CD4-positive, CD25-positive, alpha-beta regulatory T cell (primary cell): Measurements from ENCODE around the gene ATXN2. TPM values are rescaled to one million over a fixed set of nuclear protein-coding genes. Genes with fewer than 3 reads are reported as not detected.

Experiments used
- ATAC-seq, 2 donors: fragments of 150-1000 bp; cut with Tn5 transposase; one replicate each; pipeline ENCODE4 v1.10.0; 2021; ENCODE audit warnings: low read depth in 2 of 2, moderate number of reproducible peaks in 2 of 2, moderate library complexity in 1 of 2
- DNase-seq, 3 donors: peaks; one replicate each; pipeline versions ENCODE4 v3.0.0 to v3.0.0-alpha.2; 2012 to 2022; ENCODE audit warnings: mixed read lengths in 1 of 3
- H3K27ac ChIP-seq: one replicate; pipeline ENCODE4 v1.7.0; 2013; ENCODE audit warnings: mild to moderate bottlenecking, low read length; ENCODE audit not compliant: insufficient read depth, poor library complexity, severe bottlenecking
- H3K27me3 ChIP-seq: one replicate; pipeline ENCODE4 v1.7.0; 2013; ENCODE audit warnings: low read length; ENCODE audit not compliant: control insufficient read depth, insufficient read depth
- H3K36me3 ChIP-seq: one replicate; pipeline ENCODE4 v1.7.0; 2013; ENCODE audit warnings: mild to moderate bottlenecking, low read length, moderate library complexity; ENCODE audit not compliant: control insufficient read depth, insufficient read depth
- H3K4me1 ChIP-seq: 2 replicates; pipeline ENCODE4 v1.7.0; 2013; ENCODE audit warnings: mild to moderate bottlenecking, low read length; ENCODE audit not compliant: insufficient read depth, control insufficient read depth, poor library complexity, severe bottlenecking
- H3K4me3 ChIP-seq: one replicate; pipeline ENCODE4 v1.7.0; 2013; ENCODE audit warnings: low read depth, mild to moderate bottlenecking, low read length, moderate library complexity
- H3K9me3 ChIP-seq, 2 experiments: 1 replicate in 1 of 2; 2 replicates in 1 of 2; pipeline ENCODE4 v1.7.0; 2013; ENCODE audit warnings: low read length in 2 of 2, mild to moderate bottlenecking in 1 of 2, moderate library complexity in 1 of 2; ENCODE audit not compliant: control insufficient read depth in 2 of 2
- H3K27ac Mint-ChIP-seq, 3 donors: one replicate each; pipeline ENCODE4 v1.8.0; 2020 to 2022; ENCODE audit warnings: mild to moderate bottlenecking in 3 of 3, mixed read lengths in 3 of 3, moderate library complexity in 2 of 3
- H3K27me3 Mint-ChIP-seq: one replicate; pipeline ENCODE4 v1.8.0; 2022; ENCODE audit warnings: mild to moderate bottlenecking, mixed read lengths
- H3K36me3 Mint-ChIP-seq: one replicate; pipeline ENCODE4 v1.8.0; 2020; ENCODE audit warnings: mixed read lengths
- H3K4me1 Mint-ChIP-seq, 4 donors: one replicate each; pipeline ENCODE4 v1.8.0; 2020 to 2022; ENCODE audit warnings: mixed read lengths in 4 of 4, mild to moderate bottlenecking in 1 of 4
- H3K4me3 Mint-ChIP-seq, 4 donors: one replicate each; pipeline ENCODE4 v1.8.0; 2020 to 2022; ENCODE audit warnings: mild to moderate bottlenecking in 4 of 4, mixed read lengths in 4 of 4, moderate library complexity in 3 of 4
- H3K9me3 Mint-ChIP-seq, 7 donors: one replicate each; pipeline ENCODE4 v1.8.0; 2020 to 2022; ENCODE audit warnings: mixed read lengths in 7 of 7, mild to moderate bottlenecking in 3 of 7, moderate library complexity in 2 of 7
- polyA plus RNA-seq, 4 donors: library from polyadenylated mRNA; unstranded; fragments of 300-500 nt; fragmentation: Illumina TruSeq; gene quantifications; one replicate each; pipeline ENCODE4 v1.2.3, GENCODE V29; 2021
- total RNA-seq: library from RNA; stranded (reverse); gene quantifications from one replicate; pipeline ENCODE4 v1.2.3, GENCODE V29; 2022

Gene ATXN2
- total and polyA plus RNA-seq, 5 donors from 2014 or later: 9.7 to 43.1 (median 14.8) TPM

DNA sequence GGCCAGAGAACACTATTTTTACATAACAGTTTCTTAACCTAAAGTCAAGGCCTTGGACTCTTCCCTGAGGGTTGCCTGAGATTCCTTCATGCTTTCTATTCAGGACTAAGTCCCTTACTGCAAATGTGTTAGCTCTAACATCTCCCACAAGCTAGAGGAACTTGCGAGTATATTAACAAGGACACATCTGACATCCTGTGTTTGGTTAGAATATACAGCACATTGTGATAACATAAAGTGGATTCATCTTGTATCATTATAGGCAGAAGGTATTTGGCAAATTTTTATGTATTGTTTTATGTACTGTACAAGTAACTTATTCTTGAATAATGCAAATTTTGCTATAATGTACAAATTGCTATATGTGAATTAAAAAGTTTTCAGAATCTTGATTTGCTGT, 147.9 kb downstream of the ATXN2 start:
- no peaks in the 10 kb centered on the region for H3K27me3 ChIP-seq
- H3K4me3 ChIP-seq: no peak overlapping the region
- Mint-ChIP-seq H3K36me3 (peaks cover 55% of the 10 kb centered on the region), H3K9me3 (no peaks in the 10 kb centered on the region), H3K27ac (peak overlapping the region in 2 of 3 donors; percentile 55 to 81), H3K27me3 (no peaks in the 10 kb centered on the region), H3K4me1 (peaks cover 6 to 34% (median 15%) of the 10 kb centered on the region in 4 donors), H3K4me3 (no peak overlapping the region)
- H3K27ac ChIP-seq: no peak overlapping the region
- H3K36me3 ChIP-seq: peaks cover 81% of the 10 kb centered on the region
- peaks cover 2% of the 10 kb centered on the region for H3K4me1 ChIP-seq
- H3K9me3 ChIP-seq: no peaks in the 10 kb centered on the region
- DNase-seq: no peak
- ATAC-seq: no peak

DNA sequence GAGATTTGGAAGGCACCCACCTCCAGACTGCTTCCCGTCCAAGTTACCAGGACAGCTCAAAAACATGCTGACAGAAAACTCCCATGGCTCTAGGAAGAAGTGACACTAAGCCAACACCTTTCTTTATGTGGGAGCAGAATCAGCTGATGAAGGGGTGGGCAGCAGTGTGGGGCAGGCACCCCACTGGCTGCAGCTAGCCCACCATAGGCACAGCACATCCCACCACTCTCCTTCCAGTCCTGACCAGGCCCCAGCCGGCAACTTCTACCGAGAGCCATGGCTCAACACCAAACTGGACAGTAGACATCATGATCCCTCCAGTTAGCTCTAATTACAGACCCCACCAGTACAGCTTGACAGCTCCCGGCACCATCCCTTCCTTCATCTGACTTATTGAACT, 148.4 kb downstream of the ATXN2 start:
- H3K4me3 ChIP-seq: no peak overlapping the region
- ATAC-seq (no peak), DNase-seq (no peak)
- Mint-ChIP-seq H3K27ac (peak overlapping the region; percentile 45 to 81 (median 55)), H3K4me3 (no peak overlapping the region), H3K9me3 (no peaks in the 10 kb centered on the region), H3K27me3 (no peaks in the 10 kb centered on the region), H3K4me1 (peaks cover 6 to 40% (median 19%) of the 10 kb centered on the region in 4 donors), H3K36me3 (peaks cover 49% of the 10 kb centered on the region)
- H3K27me3 ChIP-seq: no peaks in the 10 kb centered on the region
- H3K27ac ChIP-seq: no peak overlapping the region
- no peaks in the 10 kb centered on the region for H3K9me3 ChIP-seq
- peaks cover 78% of the 10 kb centered on the region for H3K36me3 ChIP-seq
- H3K4me1 ChIP-seq: peaks cover 7% of the 10 kb centered on the region

- no peaks in the 10 kb centered on the region for H3K27me3 Mint-ChIP-seq
- H3K27ac Mint-ChIP-seq: peak overlapping the region; percentile 28 to 81 (median 77)
- Histone ChIP-seq H3K27me3 (no peaks in the 10 kb centered on the region), H3K9me3 (no peaks in the 10 kb centered on the region), H3K36me3 (peaks cover 63% of the 10 kb centered on the region), H3K4me1 (peaks cover 23% of the 10 kb centered on the region), H3K4me3 (no peak overlapping the region), H3K27ac (no peak overlapping the region)
- DNase-seq (no peak), ATAC-seq (no peak)
- H3K4me3 Mint-ChIP-seq: no peak overlapping the region
- H3K4me1 Mint-ChIP-seq: peaks cover 6 to 56% (median 31%) of the 10 kb centered on the region in 4 donors
- H3K36me3 Mint-ChIP-seq: peaks cover 44% of the 10 kb centered on the region
- no peaks in the 10 kb centered on the region for H3K9me3 Mint-ChIP-seq
Measured at GRCh38 chr12:111448846-111449790, 150.0 kb downstream of the ATXN2 start.

DNA sequence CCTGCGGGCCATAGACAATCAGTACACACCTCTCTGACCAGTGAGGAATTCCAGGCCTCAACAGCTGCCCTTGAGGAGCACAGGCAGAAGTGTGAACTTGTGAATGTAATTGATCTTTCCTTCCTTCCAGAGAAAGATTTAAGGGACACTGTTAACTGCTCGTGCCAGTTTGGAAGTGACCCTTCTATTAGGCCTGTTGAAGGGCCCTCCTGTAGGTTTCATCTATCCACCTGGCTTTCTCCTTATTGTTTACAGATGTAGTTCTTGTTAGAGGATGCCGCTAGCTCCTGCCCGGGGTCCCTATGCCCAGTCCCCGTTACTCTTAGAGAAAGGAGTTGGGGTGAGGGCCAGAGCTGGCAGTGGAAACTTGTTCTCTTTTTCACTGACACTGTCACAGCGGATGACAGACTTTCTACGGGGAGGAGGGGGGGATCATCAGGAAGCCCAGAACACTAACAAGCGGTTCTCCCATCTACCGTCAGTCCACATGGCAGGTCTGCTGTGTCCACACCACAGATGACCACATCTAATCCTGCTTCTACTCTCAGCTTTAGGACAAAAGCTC, 150.8 kb downstream of the ATXN2 start:
- Histone ChIP-seq H3K4me1 (peaks cover 31% of the 10 kb centered on the region), H3K27me3 (no peaks in the 10 kb centered on the region), H3K4me3 (no peak overlapping the region), H3K36me3 (peaks cover 55% of the 10 kb centered on the region), H3K27ac (no peak overlapping the region), H3K9me3 (no peaks in the 10 kb centered on the region)
- Mint-ChIP-seq H3K4me1 (peaks cover 9 to 63% (median 37%) of the 10 kb centered on the region in 4 donors), H3K27me3 (no peaks in the 10 kb centered on the region), H3K36me3 (peaks cover 41% of the 10 kb centered on the region), H3K9me3 (no peaks in the 10 kb centered on the region), H3K27ac (peak overlapping the region in 2 of 3 donors; percentile 6 to 77), H3K4me3 (peak overlapping the region in 1 of 4 donors; percentile 53)
- DNase-seq (no peak), ATAC-seq (no peak)

- peaks cover 37% of the 10 kb centered on the region for H3K4me1 ChIP-seq
- no peak for DNase-seq
- H3K36me3 ChIP-seq: peaks cover 52% of the 10 kb centered on the region
- H3K9me3 ChIP-seq: no peaks in the 10 kb centered on the region
- H3K36me3 Mint-ChIP-seq: peaks cover 47% of the 10 kb centered on the region
- ATAC-seq: no peak
- H3K4me3 Mint-ChIP-seq: peak overlapping the region in 1 of 4 donors; percentile 53
- no peak overlapping the region for H3K27ac ChIP-seq
- no peaks in the 10 kb centered on the region for H3K9me3 Mint-ChIP-seq
- H3K4me3 ChIP-seq: no peak overlapping the region
- peaks cover 11 to 70% (median 43%) of the 10 kb centered on the region in 4 donors for H3K4me1 Mint-ChIP-seq
- no peaks in the 10 kb centered on the region for H3K27me3 ChIP-seq
- peak overlapping the region in 2 of 3 donors; percentile 6 to 77 for H3K27ac Mint-ChIP-seq
- H3K27me3 Mint-ChIP-seq: no peaks in the 10 kb centered on the region
Measured at GRCh38 chr12:111447571-111448265, 151.4 kb downstream of the ATXN2 start.

GRCh38 chr12:111446631-111447570, 152.2 kb downstream of the ATXN2 start:
- H3K27ac ChIP-seq: no peak overlapping the region
- no peak overlapping the region for H3K4me3 ChIP-seq
- H3K27me3 ChIP-seq: no peaks in the 10 kb centered on the region
- peaks cover 38% of the 10 kb centered on the region for H3K4me1 ChIP-seq
- Mint-ChIP-seq H3K4me1 (peaks cover 11 to 76% (median 47%) of the 10 kb centered on the region in 4 donors), H3K27me3 (no peaks in the 10 kb centered on the region), H3K36me3 (peaks cover 47% of the 10 kb centered on the region), H3K27ac (peak overlapping the region; percentile 34 to 95 (median 73)), H3K9me3 (no peaks in the 10 kb centered on the region), H3K4me3 (no peak overlapping the region)
- peaks cover 46% of the 10 kb centered on the region for H3K36me3 ChIP-seq
- no peak for ATAC-seq
- no peaks in the 10 kb centered on the region for H3K9me3 ChIP-seq
- DNase-seq: no peak
